Mucosa of gallbladder (tissue), 1 donor: ENCODE data around the gene CASP9. TPM values are rescaled to one million over a fixed set of nuclear protein-coding genes. Genes with fewer than 3 reads are reported as not detected.
"Not testable (repeated sequence)": the region's sequence is repeated elsewhere in the genome, so short reads cannot be mapped to it uniquely, and the experiment has no call there.

Experiments used
- DNase-seq: peaks from one replicate; pipeline ENCODE4 v3.0.0-alpha.2; 2020; ENCODE audit warnings: low spot score
- total RNA-seq: library from RNA; stranded (reverse); gene quantifications from one replicate; pipeline ENCODE4 v1.2.1, GENCODE V29; 2021
- donor health status: DM: no; HTN: no; CAD: no.

The CASP9 gene
- total RNA-seq, 1 donor from 2014 or later = 26.6 TPM

- not testable (repeated sequence) for DNase-seq
Observed at GRCh38 chr1:15469821-15470448, 54.1 kb downstream of the CASP9 start.

- no peak for DNase-seq
Observed at GRCh38 chr1:15469361-15469760, 54.7 kb downstream of the CASP9 start.

- no peak for DNase-seq
Observed at GRCh38 chr1:15468145-15468544, 55.9 kb downstream of the CASP9 start.

GRCh38 chr1:15466955-15467625, 56.9 kb downstream of the CASP9 start:
- DNase-seq = not testable (repeated sequence)

GRCh38 chr1:15465674-15466073, 58.3 kb downstream of the CASP9 start:
- DNase-seq = no peak

- not testable (repeated sequence) for DNase-seq
Observed at GRCh38 chr1:15463926-15464322, 60.1 kb downstream of the CASP9 start.

- DNase-seq = not testable (repeated sequence)
Observed at GRCh38 chr1:15463064-15463800, 60.8 kb downstream of the CASP9 start.

GRCh38 chr1:15460708-15461095, 63.3 kb downstream of the CASP9 start:
- DNase-seq = no peak

- DNase-seq = no peak
Observed at GRCh38 chr1:15459771-15460707, 64.0 kb downstream of the CASP9 start.

- not testable (repeated sequence) for DNase-seq
Observed at GRCh38 chr1:15458388-15458787, 65.6 kb downstream of the CASP9 start.

- no peak for DNase-seq
Observed at GRCh38 chr1:15457585-15457984, 66.4 kb downstream of the CASP9 start.

- no peak for DNase-seq
Observed at GRCh38 chr1:15456313-15456954, 67.6 kb downstream of the CASP9 start, which contains the start of gene CELA2A. TSS of gene CELA2A (plus strand) at chr1:15456732. CDS start at chr1:15456754, 22 bp downstream.

- DNase-seq = no peak
Observed at GRCh38 chr1:15455522-15455921, 68.5 kb downstream of the CASP9 start.

- no peak for DNase-seq
Observed at GRCh38 chr1:15454256-15454655, 69.8 kb downstream of the CASP9 start.

- no peak for DNase-seq
Observed at GRCh38 chr1:15453734-15454133, 70.3 kb downstream of the CASP9 start.

- DNase-seq = no peak
Observed at GRCh38 chr1:15452866-15453571, 71.0 kb downstream of the CASP9 start.

- DNase-seq = no peak
Observed at GRCh38 chr1:15452216-15452615, 71.8 kb downstream of the CASP9 start.

- no peak for DNase-seq
Observed at GRCh38 chr1:15451014-15451722, 72.8 kb downstream of the CASP9 start.

- DNase-seq = no peak
Observed at GRCh38 chr1:15449567-15449966, 74.4 kb downstream of the CASP9 start.
